Endothelial cell of umbilical vein (primary cell): ENCODE data around the gene DEGS1. TPM values are rescaled to one million over a fixed set of nuclear protein-coding genes. Genes with fewer than 3 reads are reported as not detected.

Experiments
- BruUV-seq: library from RNA; stranded (reverse); fragments of 400-500 nt; replicated peaks from 2 replicates; lab custom pipeline; 2021; lab: Mats Ljungman, UMichigan
- CTCF ChIA-PET: fragments of 300-600, 350-600 bp; sonication (Branson Sonifier 250); formaldehyde crosslinking; loops from one replicate; lab custom pipeline; 2021; ENCODE audit warnings: antibody characterized with exemption, inconsistent platforms; lab: Charles Lee
- POLR2A ChIA-PET: fragments of 300-600, 350-600 bp; sonication (Branson Sonifier 250); formaldehyde crosslinking; loops from one replicate; lab custom pipeline; 2021; ENCODE audit warnings: antibody characterized with exemption, inconsistent platforms; lab: Charles Lee
- DNase-seq: peaks from one replicate; pipeline ENCODE4 v3.0.0-alpha.2; 2011; ENCODE audit warnings: low read depth, low spot score
- FAIRE-seq: peaks from 2 replicates; lab custom pipeline; 2011; peaks lifted over from hg19 to GRCh38; lab: Jason Lieb, UNC
- H2AFZ ChIP-seq: 2 replicates; pipeline ENCODE4 v1.6.0; 2012; ENCODE audit warnings: low read depth, low read length, control low read depth, inconsistent platforms
- H3K27ac ChIP-seq: 2 replicates; pipeline ENCODE4 v1.5.1; 2011; ENCODE audit warnings: low read depth, mild to moderate bottlenecking, control low read depth, low read length, moderate library complexity; ENCODE audit not compliant: insufficient read depth
- H3K27me3 ChIP-seq, 2 experiments: 2 replicates each; pipeline versions ENCODE4 v1.6.0 to v1.6.1; 2011; ENCODE audit warnings: low read length in 2 of 2, mixed read lengths in 1 of 2; ENCODE audit not compliant: control insufficient read depth in 2 of 2, insufficient read depth in 2 of 2
- H3K36me3 ChIP-seq, 2 experiments: 2 replicates in 1 of 2; 3 replicates in 1 of 2; pipeline ENCODE4 v1.5.1; 2011; ENCODE audit warnings: low read length in 2 of 2, mild to moderate bottlenecking in 1 of 2, moderate library complexity in 1 of 2; ENCODE audit not compliant: control insufficient read depth in 2 of 2, insufficient read depth in 2 of 2; ENCODE audit errors: extremely low read depth in 1 of 2
- H3K4me1 ChIP-seq: 3 replicates; pipeline ENCODE4 v1.5.1; 2011; ENCODE audit warnings: mild to moderate bottlenecking, low read length; ENCODE audit not compliant: control insufficient read depth, insufficient read depth; ENCODE audit errors: extremely low read depth
- H3K4me2 ChIP-seq: 2 replicates; pipeline ENCODE4 v1.6.1; 2011; ENCODE audit warnings: low read length, control low read depth, mixed read lengths; ENCODE audit not compliant: insufficient read depth
- H3K4me3 ChIP-seq, 3 experiments: fragments of 200-600 bp in 1 of 3; sonication (generic), shearing (Covaris generic) in 1 of 3; replicated peaks in 1 of 3; 2 replicates each; pipeline ENCODE4 v1.5.1; 2011 to 2016; ENCODE audit warnings: control low read depth in 3 of 3, low read length in 3 of 3, mild to moderate bottlenecking in 2 of 3, inconsistent platforms in 1 of 3, low read depth in 1 of 3, moderate library complexity in 1 of 3; ENCODE audit not compliant: insufficient read depth in 1 of 3
- H3K79me2 ChIP-seq: 2 replicates; pipeline ENCODE4 v1.6.0; 2012; ENCODE audit warnings: low read length, inconsistent platforms; ENCODE audit not compliant: control insufficient read depth, insufficient read depth
- H3K9ac ChIP-seq: replicated peaks from 2 replicates; pipeline ENCODE3; 2011; ENCODE audit warnings: low read length, control low read depth; ENCODE audit not compliant: insufficient read depth; ENCODE audit errors: extremely low read depth
- H3K9me1 ChIP-seq: replicated peaks from 3 replicates; pipeline ENCODE4 v1.6.0; 2011; ENCODE audit warnings: mild to moderate bottlenecking, low read length; ENCODE audit not compliant: control insufficient read depth, insufficient read depth; ENCODE audit errors: extremely low read depth
- H3K9me3 ChIP-seq: replicated peaks from 2 replicates; pipeline ENCODE4 v1.5.1; 2012; ENCODE audit warnings: low read length, inconsistent platforms; ENCODE audit not compliant: control insufficient read depth, insufficient read depth
- H4K20me1 ChIP-seq: replicated peaks from 2 replicates; pipeline ENCODE3; 2011; ENCODE audit warnings: mild to moderate bottlenecking, low read length; ENCODE audit not compliant: control insufficient read depth, insufficient read depth; ENCODE audit errors: extremely low read depth
- CTCF ChIP-seq, 2 donors: IDR thresholded peaks; 1 replicate in 1 of 2; 2 replicates in 1 of 2; pipeline ENCODE4 v1.5.1; 2011; ENCODE audit warnings: low read length in 2 of 2, mild to moderate bottlenecking in 2 of 2, moderate library complexity in 2 of 2, control low read depth in 1 of 2, inconsistent platforms in 1 of 2, low read depth in 1 of 2; ENCODE audit not compliant: insufficient read depth in 1 of 2; ENCODE audit errors: extremely low read depth in 1 of 2
- EZH2 ChIP-seq: IDR thresholded peaks from 2 replicates; pipeline ENCODE4 v1.6.1; 2012; ENCODE audit warnings: borderline replicate concordance, low read depth, mild to moderate bottlenecking, moderate library complexity, low read length, inconsistent platforms; ENCODE audit not compliant: severe bottlenecking
- FOS ChIP-seq: IDR thresholded peaks from 2 replicates; pipeline ENCODE4 v1.6.1; 2011; ENCODE audit warnings: mild to moderate bottlenecking, low read length, moderate library complexity, borderline replicate concordance; ENCODE audit not compliant: insufficient read depth
- GATA2 ChIP-seq: IDR thresholded peaks from 2 replicates; pipeline ENCODE4 v1.7.0; 2011; ENCODE audit warnings: low read depth, mild to moderate bottlenecking, moderate library complexity, mixed read lengths, low read length; ENCODE audit not compliant: insufficient read length, insufficient read depth
- JUN ChIP-seq: IDR thresholded peaks from 2 replicates; pipeline ENCODE4 v1.6.1; 2011; ENCODE audit warnings: borderline replicate concordance, low read depth; ENCODE audit not compliant: insufficient read length, insufficient read depth
- MAX ChIP-seq: IDR thresholded peaks from 2 replicates; pipeline ENCODE4 v1.6.1; 2011; ENCODE audit not compliant: insufficient read depth, insufficient read length
- MYC ChIP-seq: IDR thresholded peaks from one replicate; pipeline ENCODE4 v1.6.1; 2011; ENCODE audit warnings: mild to moderate bottlenecking, low read depth, low read length
- POLR2A ChIP-seq: IDR thresholded peaks from 2 replicates; pipeline ENCODE4 v1.6.1; 2012; ENCODE audit warnings: low read depth, mild to moderate bottlenecking, control low read depth, low read length
- POLR2AphosphoS5 ChIP-seq: IDR thresholded peaks from 2 replicates; pipeline ENCODE4 v1.6.1; 2012; ENCODE audit warnings: low read depth, mild to moderate bottlenecking, control low read depth, low read length, moderate library complexity; ENCODE audit not compliant: insufficient read depth
- dilution Hi-C: fragments of 300-500 bp; cut with MboI; formaldehyde crosslinking; loops from one replicate; pipeline ENCODE4 v1.15.0; 2019; ENCODE audit warnings: low sequenced_read_pairs; ENCODE audit not compliant: extremely low pct_ligation_motif_present
- intact Hi-C: fragments of 100-400 bp; cut with micrococcal nuclease; formaldehyde crosslinking; loops from one replicate; pipeline ENCODE4 v1.10.0; 2022
- polyA plus RNA-seq, 4 experiments: library from polyadenylated mRNA; depleted of rRNA in 3 of 4; stranded (reverse) in 3 of 4; unstranded in 1 of 4; fragments of >200 nt; gene quantifications; 2 replicates each; pipeline versions ENCODE4 v1.2.1 to v1.2.3, GENCODE V29; 2011 to 2012; ENCODE audit warnings: missing spikeins in 1 of 4
- total RNA-seq: library from RNA; stranded (reverse); gene quantifications from 2 replicates; pipeline ENCODE4 v1.2.3, GENCODE V29; 2021

Gene DEGS1
- total and polyA plus RNA-seq, 2 donors (not counting 3 experiments of a cell fraction or from before 2014, with no cell fraction given), result 85.8 to 137 TPM

GRCh38 chr1:224180783-224181452 lies 2.1 kb upstream of the DEGS1 start:
- Histone ChIP-seq H2AFZ (no peak overlapping the region), H3K36me3 (no peaks in the 10 kb centered on the region), H3K79me2 (peaks cover 26% of the 10 kb centered on the region), H3K4me3 (no peak overlapping the region), H3K27me3 (no peaks in the 10 kb centered on the region), H3K4me2 (no peak overlapping the region), H3K9me1 (no peaks in the 10 kb centered on the region), H3K9ac (no peak overlapping the region), H3K9me3 (no peaks in the 10 kb centered on the region), H3K27ac (no peak overlapping the region), H3K4me1 (peaks cover 5% of the 10 kb centered on the region), H4K20me1 (no peaks in the 10 kb centered on the region)
- dilution Hi-C loops (no loop called here), intact Hi-C loops (loop anchor here (5.0 kb wide), 1 partner anchor 69 kb away; the partner anchor contains the start of gene FBXO28)
- FAIRE-seq (no peak), DNase-seq (no peak)
- ChIA-PET POLR2A (no interaction called here), CTCF (interaction anchor here (1.0 kb wide), 1 partner anchor 111 kb away, joined by 3 read pairs; no protein-coding TSS in a partner anchor)
- no TSS peak for BruUV-seq
- TF ChIP-seq FOS (no peak), POLR2AphosphoS5 (no peak), GATA2 (no peak), POLR2A (no peak), JUN (no peak), CTCF (IDR thresholded peaks at IDR 0.05; ENCODE audit: extremely low read depth in 1 of 2, insufficient read depth in 1 of 2, low read depth in 1 of 2, low read length in 2 of 2) (no peak), EZH2 (no peak), MYC (no peak), MAX (no peak)
